Measurements from ENCODE around the gene SWAP70. TPM values are rescaled to one million over a fixed set of nuclear protein-coding genes. Genes with fewer than 3 reads are reported as not detected.

The SWAP70 gene
- total RNA-seq, 1 donor from 2014 or later, result 18.0 TPM

DNA sequence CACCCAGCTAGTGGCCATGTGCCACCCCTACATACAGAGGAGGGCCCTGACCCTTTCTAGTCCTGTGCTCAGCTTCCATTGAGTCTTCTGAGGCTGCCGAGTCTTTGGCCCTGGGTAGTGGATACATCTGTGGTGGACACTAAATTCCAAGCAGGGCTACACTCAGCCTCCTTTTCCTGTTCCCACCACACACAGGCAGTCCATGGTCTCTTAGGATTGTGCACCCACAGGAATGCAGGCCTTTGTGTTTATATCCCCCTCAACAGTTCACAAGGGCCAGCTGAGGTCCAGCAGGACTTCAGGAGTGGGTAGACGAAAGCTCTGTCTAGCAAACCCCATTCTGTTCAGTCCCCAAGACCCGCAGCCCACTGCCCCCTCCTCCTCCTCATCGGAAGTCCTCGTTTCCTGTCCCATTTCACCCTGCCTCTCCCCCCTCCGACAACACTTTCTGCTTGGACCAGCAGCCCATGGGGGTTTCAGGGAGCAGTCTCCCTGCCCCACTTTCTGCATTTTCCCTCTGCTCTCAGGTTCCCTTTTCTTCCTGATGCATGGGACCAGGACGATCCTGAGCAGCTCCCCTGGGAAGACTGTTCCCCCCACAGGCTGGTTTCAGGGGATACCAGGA is 91.8 kb downstream of the SWAP70 start:
- no peaks in the 10 kb centered on the region for H3K27me3 ChIP-seq (ENCODE audit: control insufficient read depth, insufficient read depth, low read length)
- DNase-seq (ENCODE audit: low read depth), result no peak
- no peak overlapping the region for H3K4me3 ChIP-seq (ENCODE audit: low read depth, low read length)
- TF ChIP-seq, protein P1, sequence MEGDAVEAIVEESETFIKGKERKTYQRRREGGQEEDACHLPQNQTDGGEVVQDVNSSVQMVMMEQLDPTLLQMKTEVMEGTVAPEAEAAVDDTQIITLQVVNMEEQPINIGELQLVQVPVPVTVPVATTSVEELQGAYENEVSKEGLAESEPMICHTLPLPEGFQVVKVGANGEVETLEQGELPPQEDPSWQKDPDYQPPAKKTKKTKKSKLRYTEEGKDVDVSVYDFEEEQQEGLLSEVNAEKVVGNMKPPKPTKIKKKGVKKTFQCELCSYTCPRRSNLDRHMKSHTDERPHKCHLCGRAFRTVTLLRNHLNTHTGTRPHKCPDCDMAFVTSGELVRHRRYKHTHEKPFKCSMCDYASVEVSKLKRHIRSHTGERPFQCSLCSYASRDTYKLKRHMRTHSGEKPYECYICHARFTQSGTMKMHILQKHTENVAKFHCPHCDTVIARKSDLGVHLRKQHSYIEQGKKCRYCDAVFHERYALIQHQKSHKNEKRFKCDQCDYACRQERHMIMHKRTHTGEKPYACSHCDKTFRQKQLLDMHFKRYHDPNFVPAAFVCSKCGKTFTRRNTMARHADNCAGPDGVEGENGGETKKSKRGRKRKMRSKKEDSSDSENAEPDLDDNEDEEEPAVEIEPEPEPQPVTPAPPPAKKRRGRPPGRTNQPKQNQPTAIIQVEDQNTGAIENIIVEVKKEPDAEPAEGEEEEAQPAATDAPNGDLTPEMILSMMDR (IDR thresholded peaks at IDR 0.05; ENCODE audit: insufficient read depth, low read length, poor library complexity, severe bottlenecking), result no peak
- no peaks in the 10 kb centered on the region for H3K36me3 ChIP-seq (ENCODE audit: control insufficient read depth, insufficient read depth, low read length)

DNA sequence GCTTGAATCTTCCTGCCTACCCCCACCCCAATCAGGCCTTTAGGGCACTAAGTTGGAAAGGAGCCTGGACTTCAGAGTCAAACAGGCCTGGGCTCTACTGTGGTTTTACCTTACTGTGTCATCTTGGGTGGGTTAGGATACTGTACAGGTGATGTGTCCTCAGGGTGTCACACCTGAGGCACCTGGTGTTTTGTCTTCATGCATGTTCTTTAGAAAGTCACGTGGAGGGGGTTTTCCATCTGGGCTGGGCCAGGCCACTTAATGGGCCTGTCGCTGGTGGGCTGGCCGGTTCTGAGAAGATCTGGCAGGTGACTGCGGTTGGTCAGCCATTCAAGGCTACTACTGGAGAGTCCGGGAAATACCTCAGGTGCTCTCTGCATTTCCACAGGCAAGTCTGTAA is 92.6 kb downstream of the SWAP70 start:
- TF ChIP-seq, protein P1 (IDR thresholded peaks at IDR 0.05; ENCODE audit: insufficient read depth, low read length, poor library complexity, severe bottlenecking), result no peak
- Histone ChIP-seq H3K27me3 (ENCODE audit: control insufficient read depth, insufficient read depth, low read length) (no peaks in the 10 kb centered on the region), H3K4me3 (ENCODE audit: low read depth, low read length) (no peak overlapping the region), H3K36me3 (ENCODE audit: control insufficient read depth, insufficient read depth, low read length) (no peaks in the 10 kb centered on the region)
- no peak for DNase-seq (ENCODE audit: low read depth)

DNA sequence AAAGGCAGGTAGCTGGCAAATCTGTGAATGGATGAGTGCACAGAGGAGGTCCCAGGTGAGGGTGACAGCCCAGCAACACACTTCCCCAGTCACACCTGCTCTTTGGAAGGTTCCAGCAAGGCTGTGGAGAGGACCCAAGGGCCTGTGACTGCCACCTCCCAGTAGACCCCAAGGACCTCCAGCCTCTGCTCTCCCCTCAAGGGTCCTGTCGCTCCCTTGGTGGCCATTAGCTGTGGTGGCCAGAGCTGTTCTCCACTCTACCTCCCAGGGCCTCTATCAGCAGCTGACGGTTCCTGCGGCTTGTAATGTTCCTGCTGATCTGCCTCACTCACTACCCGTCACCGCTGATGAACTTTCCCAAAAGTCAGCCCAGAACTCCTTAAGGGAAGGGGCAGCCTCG is 93.0 kb downstream of the SWAP70 start:
- Histone ChIP-seq H3K27me3 (ENCODE audit: control insufficient read depth, insufficient read depth, low read length) (no peaks in the 10 kb centered on the region), H3K36me3 (ENCODE audit: control insufficient read depth, insufficient read depth, low read length) (no peaks in the 10 kb centered on the region), H3K4me3 (ENCODE audit: low read depth, low read length) (no peak overlapping the region)
- DNase-seq (ENCODE audit: low read depth), result no peak
- TF ChIP-seq, protein P1 (IDR thresholded peaks at IDR 0.05; ENCODE audit: insufficient read depth, low read length, poor library complexity, severe bottlenecking), result no peak

DNA sequence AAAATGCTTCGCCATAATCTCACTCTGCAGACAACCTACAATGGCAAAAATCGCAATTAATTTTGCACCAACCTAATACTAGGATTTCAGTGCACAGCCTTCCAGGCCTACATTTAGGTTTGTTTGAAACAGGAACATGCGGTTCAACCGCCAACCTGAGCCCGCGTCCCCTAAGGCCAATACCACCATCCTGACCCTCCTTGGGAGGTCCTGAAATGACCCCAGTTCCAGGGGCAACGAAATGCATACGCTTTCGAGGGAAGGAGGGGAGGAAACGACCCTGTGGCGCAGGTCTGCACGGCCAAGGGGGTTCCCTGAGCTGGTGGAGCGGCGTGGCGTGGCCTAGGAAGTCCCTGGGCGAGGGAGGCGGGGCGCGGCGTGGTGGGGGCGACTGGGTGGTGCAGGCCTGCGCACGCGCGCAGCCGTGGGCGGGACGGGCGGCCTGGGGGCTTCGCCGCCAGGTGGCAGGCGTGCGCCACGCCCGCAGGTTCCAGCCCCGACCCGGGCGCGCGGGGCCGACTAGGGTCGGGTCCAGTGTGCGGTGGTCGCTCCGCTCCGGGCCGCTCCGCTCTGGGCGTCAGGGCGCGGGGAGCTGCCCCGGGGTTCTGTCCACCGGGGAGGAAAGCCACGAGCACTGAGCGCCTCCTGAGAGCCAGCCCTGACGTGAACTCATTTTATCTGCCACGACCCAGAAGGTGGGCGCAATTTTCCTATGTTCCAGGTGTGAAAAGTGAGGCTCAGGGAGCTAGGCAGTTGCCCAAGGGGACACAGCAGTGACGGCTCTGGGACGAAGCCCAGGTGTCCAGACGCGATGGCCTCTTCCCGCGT is 94.1 kb downstream of the SWAP70 start:
- Histone ChIP-seq H3K27me3 (ENCODE audit: control insufficient read depth, insufficient read depth, low read length) (no peaks in the 10 kb centered on the region), H3K4me3 (ENCODE audit: low read depth, low read length) (peak overlapping the region; percentile 47), H3K36me3 (ENCODE audit: control insufficient read depth, insufficient read depth, low read length) (no peaks in the 10 kb centered on the region)
- DNase-seq (ENCODE audit: low read depth), result no peak
- TF ChIP-seq, protein P1 (IDR thresholded peaks at IDR 0.05; ENCODE audit: insufficient read depth, low read length, poor library complexity, severe bottlenecking), result no peak

DNA sequence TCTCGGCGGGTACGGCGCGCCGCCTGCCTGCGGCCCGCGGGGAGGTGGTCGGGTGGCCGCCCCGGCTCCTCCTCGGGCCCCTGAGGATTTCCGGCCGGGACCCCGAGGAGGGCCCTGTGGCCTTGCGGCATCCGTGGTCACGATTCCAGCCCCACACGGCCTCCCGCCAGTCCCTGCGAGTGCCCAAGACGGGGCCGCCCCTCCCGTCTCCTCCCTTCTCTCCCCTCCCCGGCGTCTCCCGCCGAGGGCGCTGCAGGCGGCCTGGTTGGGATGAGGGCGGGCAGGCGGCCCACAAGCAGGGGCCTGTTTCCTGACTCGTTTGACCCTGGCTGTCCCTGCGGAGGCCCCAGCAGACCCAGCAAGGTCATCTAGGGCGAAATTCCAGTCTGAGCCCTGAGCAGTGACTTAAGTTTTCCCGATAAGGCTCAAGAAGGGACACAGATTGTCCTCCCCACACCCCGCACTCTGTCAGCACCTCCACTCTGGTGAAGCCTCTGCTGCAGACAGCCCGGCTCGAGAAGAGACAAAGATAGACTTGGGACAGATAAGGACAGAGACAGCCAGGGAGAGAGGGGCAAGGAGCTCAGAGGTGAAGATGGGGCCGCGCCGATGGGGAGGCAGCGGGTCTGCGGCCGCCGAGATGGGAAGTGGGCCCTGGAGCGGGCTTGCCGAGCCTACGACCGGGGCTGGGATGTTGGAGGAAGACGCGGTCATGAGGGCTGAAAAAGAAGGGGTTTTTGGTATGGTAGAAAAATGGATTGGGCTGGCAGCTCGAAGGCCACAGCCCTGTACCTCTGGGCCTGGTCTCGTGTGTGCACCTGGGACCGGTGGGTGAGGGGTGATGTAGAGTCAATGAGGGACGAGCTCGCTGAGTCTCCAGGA is 95.0 kb downstream of the SWAP70 start:
- no peak for DNase-seq (ENCODE audit: low read depth)
- Histone ChIP-seq H3K4me3 (ENCODE audit: low read depth, low read length) (peak overlapping the region; percentile 47), H3K36me3 (ENCODE audit: control insufficient read depth, insufficient read depth, low read length) (no peaks in the 10 kb centered on the region), H3K27me3 (ENCODE audit: control insufficient read depth, insufficient read depth, low read length) (no peaks in the 10 kb centered on the region)
- TF ChIP-seq, protein P1 (IDR thresholded peaks at IDR 0.05; ENCODE audit: insufficient read depth, low read length, poor library complexity, severe bottlenecking), result peak; percentile 23

All from kidney epithelial cell (primary cell).